ENCODE measurements around the gene TMEM92.

TMEM92 gene

DNA sequence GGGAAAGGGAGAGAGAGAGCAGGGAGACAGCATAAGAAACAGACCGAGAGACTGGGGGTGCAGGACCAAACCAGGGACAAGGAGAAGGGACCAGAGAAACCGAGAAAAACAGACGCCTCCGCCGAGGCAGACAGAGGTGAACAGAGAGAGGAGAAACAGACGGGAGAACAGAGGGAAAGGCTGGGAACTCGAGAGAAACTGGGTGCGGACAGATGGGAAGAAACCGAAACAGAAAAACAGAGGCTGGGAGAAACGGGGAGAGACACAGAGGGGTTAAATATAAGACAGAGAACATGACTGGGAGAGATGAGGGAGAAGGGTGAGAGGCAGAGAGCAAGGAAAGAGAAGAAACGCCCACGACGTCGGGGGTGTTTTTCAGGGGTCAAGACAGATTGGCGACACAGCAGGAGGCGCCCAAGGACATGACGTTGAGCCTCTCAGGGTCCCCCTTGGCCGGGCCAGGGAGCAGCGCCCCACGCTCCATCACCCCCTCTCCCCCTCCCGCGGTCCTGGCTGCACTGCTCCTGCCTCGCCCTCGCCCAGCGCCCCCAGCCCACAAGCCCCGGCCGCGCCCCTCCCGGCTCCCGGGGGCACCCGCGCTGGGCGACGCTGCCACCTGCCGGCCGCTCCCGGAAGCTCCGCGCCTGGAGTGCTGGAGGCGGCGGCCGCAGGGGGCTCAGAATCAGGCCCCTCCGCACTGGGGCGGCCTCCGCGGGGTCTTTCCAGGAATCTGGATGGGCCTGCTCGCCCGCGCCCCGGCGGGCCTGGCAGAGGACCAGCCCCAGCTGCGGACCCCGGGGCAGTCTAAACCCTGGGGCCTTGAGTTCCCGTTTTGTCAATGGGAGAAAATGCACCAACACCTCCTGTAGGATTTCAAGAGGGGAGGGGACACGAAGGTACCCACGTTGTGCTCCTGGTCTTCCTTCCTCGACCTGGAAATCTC is 1.3 kb upstream of the TMEM92 start:
- no peak for DNase-seq (ENCODE audit: low read depth in 1 of 2, low spot score in 1 of 2)
- TF ChIP-seq GABPA (IDR thresholded peaks at IDR 0.05; ENCODE audit: low read depth) (no peak), POLR2AphosphoS5 (IDR thresholded peaks at IDR 0.05; ENCODE audit: low read depth) (no peak), SPI1 (IDR thresholded peaks at IDR 0.05; ENCODE audit: borderline replicate concordance, low read depth) (0 out of 2 replicates have a peak, but pooled peaks have one; percentile 23)
- TF ChIP-seq, protein P1, sequence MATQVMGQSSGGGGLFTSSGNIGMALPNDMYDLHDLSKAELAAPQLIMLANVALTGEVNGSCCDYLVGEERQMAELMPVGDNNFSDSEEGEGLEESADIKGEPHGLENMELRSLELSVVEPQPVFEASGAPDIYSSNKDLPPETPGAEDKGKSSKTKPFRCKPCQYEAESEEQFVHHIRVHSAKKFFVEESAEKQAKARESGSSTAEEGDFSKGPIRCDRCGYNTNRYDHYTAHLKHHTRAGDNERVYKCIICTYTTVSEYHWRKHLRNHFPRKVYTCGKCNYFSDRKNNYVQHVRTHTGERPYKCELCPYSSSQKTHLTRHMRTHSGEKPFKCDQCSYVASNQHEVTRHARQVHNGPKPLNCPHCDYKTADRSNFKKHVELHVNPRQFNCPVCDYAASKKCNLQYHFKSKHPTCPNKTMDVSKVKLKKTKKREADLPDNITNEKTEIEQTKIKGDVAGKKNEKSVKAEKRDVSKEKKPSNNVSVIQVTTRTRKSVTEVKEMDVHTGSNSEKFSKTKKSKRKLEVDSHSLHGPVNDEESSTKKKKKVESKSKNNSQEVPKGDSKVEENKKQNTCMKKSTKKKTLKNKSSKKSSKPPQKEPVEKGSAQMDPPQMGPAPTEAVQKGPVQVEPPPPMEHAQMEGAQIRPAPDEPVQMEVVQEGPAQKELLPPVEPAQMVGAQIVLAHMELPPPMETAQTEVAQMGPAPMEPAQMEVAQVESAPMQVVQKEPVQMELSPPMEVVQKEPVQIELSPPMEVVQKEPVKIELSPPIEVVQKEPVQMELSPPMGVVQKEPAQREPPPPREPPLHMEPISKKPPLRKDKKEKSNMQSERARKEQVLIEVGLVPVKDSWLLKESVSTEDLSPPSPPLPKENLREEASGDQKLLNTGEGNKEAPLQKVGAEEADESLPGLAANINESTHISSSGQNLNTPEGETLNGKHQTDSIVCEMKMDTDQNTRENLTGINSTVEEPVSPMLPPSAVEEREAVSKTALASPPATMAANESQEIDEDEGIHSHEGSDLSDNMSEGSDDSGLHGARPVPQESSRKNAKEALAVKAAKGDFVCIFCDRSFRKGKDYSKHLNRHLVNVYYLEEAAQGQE (IDR thresholded peaks at IDR 0.05; ENCODE audit: insufficient replicate concordance, low read depth): no peak
- TF ChIP-seq, protein P2, sequence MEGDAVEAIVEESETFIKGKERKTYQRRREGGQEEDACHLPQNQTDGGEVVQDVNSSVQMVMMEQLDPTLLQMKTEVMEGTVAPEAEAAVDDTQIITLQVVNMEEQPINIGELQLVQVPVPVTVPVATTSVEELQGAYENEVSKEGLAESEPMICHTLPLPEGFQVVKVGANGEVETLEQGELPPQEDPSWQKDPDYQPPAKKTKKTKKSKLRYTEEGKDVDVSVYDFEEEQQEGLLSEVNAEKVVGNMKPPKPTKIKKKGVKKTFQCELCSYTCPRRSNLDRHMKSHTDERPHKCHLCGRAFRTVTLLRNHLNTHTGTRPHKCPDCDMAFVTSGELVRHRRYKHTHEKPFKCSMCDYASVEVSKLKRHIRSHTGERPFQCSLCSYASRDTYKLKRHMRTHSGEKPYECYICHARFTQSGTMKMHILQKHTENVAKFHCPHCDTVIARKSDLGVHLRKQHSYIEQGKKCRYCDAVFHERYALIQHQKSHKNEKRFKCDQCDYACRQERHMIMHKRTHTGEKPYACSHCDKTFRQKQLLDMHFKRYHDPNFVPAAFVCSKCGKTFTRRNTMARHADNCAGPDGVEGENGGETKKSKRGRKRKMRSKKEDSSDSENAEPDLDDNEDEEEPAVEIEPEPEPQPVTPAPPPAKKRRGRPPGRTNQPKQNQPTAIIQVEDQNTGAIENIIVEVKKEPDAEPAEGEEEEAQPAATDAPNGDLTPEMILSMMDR (IDR thresholded peaks at IDR 0.05; ENCODE audit: insufficient read depth, low read length): peak; percentile 4
- no peak overlapping the region for H3K27ac ChIP-seq (replicated peaks)
- no peaks in the 10 kb centered on the region for H3K27me3 ChIP-seq (ENCODE audit: insufficient read depth, poor library complexity, severe bottlenecking)
- peak overlapping the region; percentile 48 for H3K4me3 ChIP-seq (replicated peaks; ENCODE audit: insufficient read depth, low read length)

DNA sequence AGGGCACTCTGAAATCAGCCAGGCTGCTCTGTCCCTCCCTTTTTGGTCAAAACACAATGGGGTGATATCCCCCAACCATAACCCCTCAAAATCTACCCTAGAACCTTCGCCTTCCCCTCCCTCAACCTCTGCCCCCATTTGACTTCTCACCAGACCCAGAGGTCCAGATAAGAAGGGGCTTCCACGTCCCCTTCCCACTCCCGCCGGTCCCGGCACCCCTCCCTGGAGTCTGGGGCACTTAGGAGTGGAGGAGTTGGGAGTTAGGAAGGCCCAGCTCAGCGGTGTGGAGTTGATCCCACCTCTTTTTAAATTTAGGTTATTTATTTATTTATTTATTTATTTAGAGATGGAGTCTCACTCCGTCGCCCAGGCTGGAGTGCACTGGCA is 619 bp upstream of the TMEM92 start:
- Histone ChIP-seq H3K4me3 (replicated peaks; ENCODE audit: insufficient read depth, low read length) (peak overlapping the region; percentile 48), H3K27ac (replicated peaks) (no peak overlapping the region), H3K27me3 (ENCODE audit: insufficient read depth, poor library complexity, severe bottlenecking) (no peaks in the 10 kb centered on the region)
- no peak for TF ChIP-seq POLR2AphosphoS5 (IDR thresholded peaks at IDR 0.05; ENCODE audit: low read depth)
- TF ChIP-seq, protein P1 (IDR thresholded peaks at IDR 0.05; ENCODE audit: insufficient replicate concordance, low read depth): no peak
- TF ChIP-seq, protein P2 (IDR thresholded peaks at IDR 0.05; ENCODE audit: insufficient read depth, low read length): no peak
- TF ChIP-seq GABPA (IDR thresholded peaks at IDR 0.05; ENCODE audit: low read depth): no peak
- TF ChIP-seq SPI1 (IDR thresholded peaks at IDR 0.05; ENCODE audit: borderline replicate concordance, low read depth): no peak
- no peak for DNase-seq (ENCODE audit: low read depth in 1 of 2, low spot score in 1 of 2)

DNA sequence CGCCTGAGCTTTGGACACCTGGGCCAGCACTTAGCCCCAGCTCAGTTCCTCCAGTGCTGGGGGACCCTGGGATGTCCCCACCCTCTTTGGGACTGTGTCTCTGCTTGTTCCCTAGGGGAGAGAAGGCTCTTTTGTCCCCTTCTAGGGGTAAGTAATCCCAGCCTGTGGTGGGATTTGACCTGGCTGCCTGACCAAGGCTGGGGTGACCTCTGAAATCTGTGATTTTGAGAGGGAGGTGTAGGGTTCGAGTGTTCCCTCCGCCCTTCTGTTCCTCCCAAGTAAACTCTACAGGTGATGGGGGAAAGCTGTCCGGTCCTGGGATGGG is 593 bp downstream of the TMEM92 start:
- TF ChIP-seq GABPA (IDR thresholded peaks at IDR 0.05; ENCODE audit: low read depth): no peak
- TF ChIP-seq SPI1 (IDR thresholded peaks at IDR 0.05; ENCODE audit: borderline replicate concordance, low read depth): no peak
- TF ChIP-seq, protein P1 (IDR thresholded peaks at IDR 0.05; ENCODE audit: insufficient replicate concordance, low read depth): no peak
- TF ChIP-seq, protein P2 (IDR thresholded peaks at IDR 0.05; ENCODE audit: insufficient read depth, low read length): no peak
- TF ChIP-seq POLR2AphosphoS5 (IDR thresholded peaks at IDR 0.05; ENCODE audit: low read depth): no peak
- Histone ChIP-seq H3K27me3 (ENCODE audit: insufficient read depth, poor library complexity, severe bottlenecking) (no peaks in the 10 kb centered on the region), H3K27ac (replicated peaks) (0 out of 2 replicates have a peak overlapping the region, but pooled peaks have one; percentile 12)

More for the DNA sequence above, 593 bp downstream of the TMEM92 start:
- H3K4me3 ChIP-seq (replicated peaks; ENCODE audit: insufficient read depth, low read length): no peak overlapping the region
- no peak for DNase-seq (ENCODE audit: low read depth in 1 of 2, low spot score in 1 of 2)
